K562 (cell line): ENCODE data around the gene OTUD5. TPM values are rescaled to one million over a fixed set of nuclear protein-coding genes. Genes with fewer than 3 reads are reported as not detected.

Source experiments
- ARHGAP35 ChIP-seq: fragments of 450-650 bp; IDR thresholded peaks from 2 replicates; pipeline ENCODE4 v1.6.1; 2018; ENCODE audit not compliant: partially characterized antibody
- ATF7 ChIP-seq: fragments of 450-650 bp; IDR thresholded peaks from 2 replicates; pipeline ENCODE4 v1.7.1; 2014; ENCODE audit warnings: mild to moderate bottlenecking, moderate library complexity
- BRD9 ChIP-seq: fragments of 450-650 bp; IDR thresholded peaks from 2 replicates; pipeline ENCODE4 v1.6.1; 2018; ENCODE audit warnings: low read depth; ENCODE audit not compliant: partially characterized antibody
- CEBPG ChIP-seq, 3 experiments: fragments of 200-800 bp in 1 of 3; sonication (Bioruptor generic) in 1 of 3; sonication (generic) in 1 of 3; formaldehyde crosslinking in 1 of 3; IDR thresholded peaks in 2 of 3; conservative IDR thresholded peaks in 1 of 3; 2 replicates each; pipeline versions ENCODE4 v1.6.1 to v1.8.0; 2016 to 2022; ENCODE audit warnings: missing compliant biosample characterization in 2 of 3, missing genetic modification characterization in 2 of 3, mild to moderate bottlenecking in 1 of 3, missing genetic modification reagents in 1 of 3
- CHD4 ChIP-seq: fragments of 200-600 bp; sonication (generic); IDR thresholded peaks from 3 replicates; pipeline ENCODE4 v1.6.1; 2012; ENCODE audit warnings: low read depth, mild to moderate bottlenecking, mixed read lengths, low read length, inconsistent platforms; ENCODE audit not compliant: insufficient read depth, insufficient replicate concordance, poor library complexity, severe bottlenecking
- GATAD2A ChIP-seq: fragments of 450-650 bp; IDR thresholded peaks from 2 replicates; pipeline ENCODE4 v1.6.1; 2017
- HDAC1 ChIP-seq, 2 experiments: fragments of 450-650 bp; IDR thresholded peaks; 2 replicates each; pipeline ENCODE4 v1.6.1; 2016 to 2017; ENCODE audit warnings: inconsistent platforms in 1 of 2, mild to moderate bottlenecking in 1 of 2, moderate library complexity in 1 of 2
- HLTF ChIP-seq: fragments of 450-650 bp; IDR thresholded peaks from 2 replicates; pipeline ENCODE4 v1.6.1; 2016
- KDM5B ChIP-seq: fragments of 200-600 bp; sonication (generic); IDR thresholded peaks from 2 replicates; pipeline ENCODE4 v1.6.1; 2012; ENCODE audit warnings: low read depth, mild to moderate bottlenecking, moderate library complexity, low read length, control low read depth, inconsistent platforms; ENCODE audit not compliant: insufficient replicate concordance
- NFIC ChIP-seq: fragments of 450-650 bp; IDR thresholded peaks from 2 replicates; pipeline ENCODE4 v1.6.1; 2017; ENCODE audit warnings: mild to moderate bottlenecking, inconsistent platforms
- SAFB ChIP-seq: fragments of 200-400 bp; formaldehyde crosslinking; IDR thresholded peaks from 2 replicates; pipeline ENCODE4 v1.6.1; 2017; ENCODE audit warnings: low read depth, low read length, borderline replicate concordance
- TEAD1 ChIP-seq, 2 experiments: fragments of 450-650 bp in 1 of 2; sonication (generic) in 1 of 2; formaldehyde crosslinking; IDR thresholded peaks; 2 replicates each; pipeline versions ENCODE4 v1.4.0 to v1.8.0; 2020 to 2022; ENCODE audit warnings: mild to moderate bottlenecking in 2 of 2, missing genetic modification reagents in 1 of 2
- ZFX ChIP-seq: sonication (generic); formaldehyde crosslinking; IDR thresholded peaks from 2 replicates; pipeline ENCODE4 v1.8.0; 2022; ENCODE audit warnings: mild to moderate bottlenecking, missing genetic modification reagents, moderate library complexity
- ZNF263 ChIP-seq: sonication (generic); formaldehyde crosslinking; IDR thresholded peaks from 2 replicates; pipeline ENCODE4 v1.8.0; 2022; ENCODE audit warnings: mild to moderate bottlenecking, missing genetic modification reagents, borderline replicate concordance
- ZNF551 ChIP-seq: fragments of 250-450 bp; sonication (Bioruptor Pico); IDR thresholded peaks from 2 replicates; pipeline ENCODE4 v1.5.0; 2021; ENCODE audit warnings: mild to moderate bottlenecking, moderate library complexity
- polyA plus RNA-seq, 8 experiments: library from polyadenylated mRNA; depleted of rRNA in 4 of 8; stranded (reverse) in 5 of 8; unstranded in 3 of 8; fragments of >200 nt; fragmentation: Nextera tagmentation in 2 of 8; fragmentation: Illumina TruSeq in 1 of 8; extraction: Ambion mirVana in 2 of 8; extraction: Trizol in 1 of 8; gene quantifications; 2 replicates each; pipeline versions ENCODE4 v1.2.1 to v1.2.3, GENCODE V29; 2011 to 2014; ENCODE audit warnings: inconsistent platforms in 1 of 8, missing spikeins in 1 of 8
- total RNA-seq, 7 experiments: library from RNA; depleted of rRNA in 6 of 7; stranded (reverse); fragments of >200 nt in 6 of 7; fragmentation: Illumina TruSeq in 2 of 7; extraction: Trizol in 2 of 7; gene quantifications; 2 replicates each; pipeline versions ENCODE4 v1.2.1 to v1.2.3, GENCODE V29; 2011 to 2021; ENCODE audit warnings: low replicate concordance in 1 of 7
- TF ChIP-seq, protein P1 (sequence below): sonication (generic); formaldehyde crosslinking; IDR thresholded peaks from 2 replicates; pipeline ENCODE4 v1.8.0; 2023; ENCODE audit warnings: mild to moderate bottlenecking, missing genetic modification reagents
- TF ChIP-seq, protein P2 (sequence below): sonication (generic); formaldehyde crosslinking; IDR thresholded peaks from 2 replicates; pipeline ENCODE4 v1.8.1; 2023; ENCODE audit warnings: mild to moderate bottlenecking, missing genetic modification reagents
- TF ChIP-seq, protein P3 (sequence below): fragments of 250-450 bp; sonication (Bioruptor Pico); IDR thresholded peaks from 2 replicates; pipeline ENCODE4 v1.4.0; 2020; ENCODE audit warnings: mild to moderate bottlenecking

OTUD5 gene
- total and polyA plus RNA-seq, 9 of the 15 experiments (the other 6 are each of a cell fraction or from before 2014, with no cell fraction given) = 3.6 to 102 (median 59.0) TPM

DNA sequence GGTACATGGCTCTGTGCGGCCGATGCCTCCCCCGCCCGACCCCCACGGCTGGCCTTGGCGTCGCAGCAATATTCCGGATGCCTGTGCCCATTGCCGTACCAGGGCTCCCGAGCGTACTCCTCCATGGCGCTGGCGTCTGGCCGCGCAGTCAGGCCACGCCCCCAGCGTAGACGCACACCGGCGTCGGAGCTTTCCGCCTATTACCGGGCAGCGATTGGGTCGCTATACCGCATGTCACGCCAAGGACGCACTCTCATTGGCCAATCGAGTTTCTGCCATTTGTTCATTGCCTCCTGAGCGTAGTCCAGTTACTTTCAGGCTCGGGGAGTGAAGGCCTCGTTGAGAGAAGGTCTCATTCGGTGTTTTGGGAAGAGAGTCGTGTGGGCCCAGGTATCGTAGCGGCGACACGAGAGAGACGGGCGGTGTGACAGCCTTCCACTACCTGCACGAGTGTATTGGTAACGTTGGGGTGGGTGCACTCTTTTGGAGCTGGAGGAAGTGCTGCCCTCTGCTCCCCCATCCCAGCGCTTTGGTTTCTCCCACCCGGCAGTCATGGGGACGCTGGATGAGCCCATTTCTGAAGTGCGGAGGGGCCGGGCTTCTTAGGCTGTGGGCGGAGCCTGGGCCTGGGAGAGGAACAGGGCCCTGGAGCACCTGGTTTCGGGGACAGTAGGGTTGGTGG, 59.6 kb downstream of the OTUD5 start, which contains the start of the genes PQBP1 and TIMM17B (continued):
- TF ChIP-seq, protein P1, sequence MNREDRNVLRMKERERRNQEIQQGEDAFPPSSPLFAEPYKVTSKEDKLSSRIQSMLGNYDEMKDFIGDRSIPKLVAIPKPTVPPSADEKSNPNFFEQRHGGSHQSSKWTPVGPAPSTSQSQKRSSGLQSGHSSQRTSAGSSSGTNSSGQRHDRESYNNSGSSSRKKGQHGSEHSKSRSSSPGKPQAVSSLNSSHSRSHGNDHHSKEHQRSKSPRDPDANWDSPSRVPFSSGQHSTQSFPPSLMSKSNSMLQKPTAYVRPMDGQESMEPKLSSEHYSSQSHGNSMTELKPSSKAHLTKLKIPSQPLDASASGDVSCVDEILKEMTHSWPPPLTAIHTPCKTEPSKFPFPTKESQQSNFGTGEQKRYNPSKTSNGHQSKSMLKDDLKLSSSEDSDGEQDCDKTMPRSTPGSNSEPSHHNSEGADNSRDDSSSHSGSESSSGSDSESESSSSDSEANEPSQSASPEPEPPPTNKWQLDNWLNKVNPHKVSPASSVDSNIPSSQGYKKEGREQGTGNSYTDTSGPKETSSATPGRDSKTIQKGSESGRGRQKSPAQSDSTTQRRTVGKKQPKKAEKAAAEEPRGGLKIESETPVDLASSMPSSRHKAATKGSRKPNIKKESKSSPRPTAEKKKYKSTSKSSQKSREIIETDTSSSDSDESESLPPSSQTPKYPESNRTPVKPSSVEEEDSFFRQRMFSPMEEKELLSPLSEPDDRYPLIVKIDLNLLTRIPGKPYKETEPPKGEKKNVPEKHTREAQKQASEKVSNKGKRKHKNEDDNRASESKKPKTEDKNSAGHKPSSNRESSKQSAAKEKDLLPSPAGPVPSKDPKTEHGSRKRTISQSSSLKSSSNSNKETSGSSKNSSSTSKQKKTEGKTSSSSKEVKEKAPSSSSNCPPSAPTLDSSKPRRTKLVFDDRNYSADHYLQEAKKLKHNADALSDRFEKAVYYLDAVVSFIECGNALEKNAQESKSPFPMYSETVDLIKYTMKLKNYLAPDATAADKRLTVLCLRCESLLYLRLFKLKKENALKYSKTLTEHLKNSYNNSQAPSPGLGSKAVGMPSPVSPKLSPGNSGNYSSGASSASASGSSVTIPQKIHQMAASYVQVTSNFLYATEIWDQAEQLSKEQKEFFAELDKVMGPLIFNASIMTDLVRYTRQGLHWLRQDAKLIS = peak; percentile 40; the same call in 1 of the 2 replicates
- TF ChIP-seq CEBPG (CRISPR knock-in tag; IDR thresholded peaks at IDR 0.05) (peak; percentile 55; the same call in 1 of the 2 replicates), CEBPG (tag; conservative IDR thresholded peaks at IDR 0.05 in 1 of 2, IDR thresholded peaks at IDR 0.05 in 1 of 2) (peak in 1 of 2 experiments; percentile 57; a peak in 1 of 4 replicates), ATF7 (peak; percentile 99), ZNF263 (CRISPR knock-in tag) (peak; percentile 47; the same call in 1 of the 2 replicates), TEAD1 (CRISPR knock-in tag; IDR thresholded peaks at IDR 0.05) (peak in 1 of 2 experiments; percentile 80; a peak in 1 of 4 replicates), CHD4 (no peak), ZNF551 (CRISPR knock-in tag) (no peak), NFIC (peak; percentile 17; the same call in 1 of the 2 replicates), KDM5B (peak; percentile 93), HLTF (peak; percentile 59; the same call in 1 of the 2 replicates), GATAD2A (no peak), BRD9 (peak; percentile 29), HDAC1 (IDR thresholded peaks at IDR 0.05) (peak in 1 of 2 experiments; percentile 30; a peak in 2 of 4 replicates), SAFB (no peak), ZFX (CRISPR knock-in tag) (peak; percentile 90), ARHGAP35 (no peak)
- TF ChIP-seq, protein P2, sequence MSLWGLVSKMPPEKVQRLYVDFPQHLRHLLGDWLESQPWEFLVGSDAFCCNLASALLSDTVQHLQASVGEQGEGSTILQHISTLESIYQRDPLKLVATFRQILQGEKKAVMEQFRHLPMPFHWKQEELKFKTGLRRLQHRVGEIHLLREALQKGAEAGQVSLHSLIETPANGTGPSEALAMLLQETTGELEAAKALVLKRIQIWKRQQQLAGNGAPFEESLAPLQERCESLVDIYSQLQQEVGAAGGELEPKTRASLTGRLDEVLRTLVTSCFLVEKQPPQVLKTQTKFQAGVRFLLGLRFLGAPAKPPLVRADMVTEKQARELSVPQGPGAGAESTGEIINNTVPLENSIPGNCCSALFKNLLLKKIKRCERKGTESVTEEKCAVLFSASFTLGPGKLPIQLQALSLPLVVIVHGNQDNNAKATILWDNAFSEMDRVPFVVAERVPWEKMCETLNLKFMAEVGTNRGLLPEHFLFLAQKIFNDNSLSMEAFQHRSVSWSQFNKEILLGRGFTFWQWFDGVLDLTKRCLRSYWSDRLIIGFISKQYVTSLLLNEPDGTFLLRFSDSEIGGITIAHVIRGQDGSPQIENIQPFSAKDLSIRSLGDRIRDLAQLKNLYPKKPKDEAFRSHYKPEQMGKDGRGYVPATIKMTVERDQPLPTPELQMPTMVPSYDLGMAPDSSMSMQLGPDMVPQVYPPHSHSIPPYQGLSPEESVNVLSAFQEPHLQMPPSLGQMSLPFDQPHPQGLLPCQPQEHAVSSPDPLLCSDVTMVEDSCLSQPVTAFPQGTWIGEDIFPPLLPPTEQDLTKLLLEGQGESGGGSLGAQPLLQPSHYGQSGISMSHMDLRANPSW (CRISPR knock-in tag) = 0 out of 2 replicates have a peak, but pooled peaks have one; percentile 33
- TF ChIP-seq, protein P3, sequence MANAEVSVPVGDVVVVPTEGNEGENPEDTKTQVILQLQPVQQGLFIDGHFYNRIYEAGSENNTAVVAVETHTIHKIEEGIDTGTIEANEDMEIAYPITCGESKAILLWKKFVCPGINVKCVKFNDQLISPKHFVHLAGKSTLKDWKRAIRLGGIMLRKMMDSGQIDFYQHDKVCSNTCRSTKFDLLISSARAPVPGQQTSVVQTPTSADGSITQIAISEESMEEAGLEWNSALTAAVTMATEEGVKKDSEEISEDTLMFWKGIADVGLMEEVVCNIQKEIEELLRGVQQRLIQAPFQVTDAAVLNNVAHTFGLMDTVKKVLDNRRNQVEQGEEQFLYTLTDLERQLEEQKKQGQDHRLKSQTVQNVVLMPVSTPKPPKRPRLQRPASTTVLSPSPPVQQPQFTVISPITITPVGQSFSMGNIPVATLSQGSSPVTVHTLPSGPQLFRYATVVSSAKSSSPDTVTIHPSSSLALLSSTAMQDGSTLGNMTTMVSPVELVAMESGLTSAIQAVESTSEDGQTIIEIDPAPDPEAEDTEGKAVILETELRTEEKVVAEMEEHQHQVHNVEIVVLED (CRISPR knock-in tag) = peak; percentile 89
